HEK293 (cell line): ENCODE results near the gene BCL11A.

Source experiments
- CTCF ChIA-PET: fragments of 350-600 bp; formaldehyde crosslinking; extraction: SDS; loops from one replicate; lab custom pipeline; 2021; ENCODE audit warnings: antibody characterized with exemption; lab: Yijun Ruan, JAX
- POLR2A ChIA-PET: fragments of 300-600 bp; formaldehyde crosslinking; extraction: SDS; loops from one replicate; lab custom pipeline; 2020; ENCODE audit warnings: antibody characterized with exemption, inconsistent platforms; lab: Yijun Ruan, JAX
- H3K27ac ChIP-seq: fragments of 200-500 bp; sonication (Bioruptor generic); 2 replicates; pipeline ENCODE4 v1.5.1; 2014; ENCODE audit warnings: low read depth, low read length, control low read depth, inconsistent platforms; ENCODE audit errors: extremely low read depth
- H3K36me3 ChIP-seq, 2 experiments: fragments of 200-500 bp in 1 of 2; sonication (Bioruptor generic) in 1 of 2; 1 replicate in 1 of 2; 2 replicates in 1 of 2; pipeline ENCODE4 v1.5.1; 2014 to 2017; ENCODE audit warnings: inconsistent platforms in 2 of 2, low read length in 2 of 2; ENCODE audit not compliant: control insufficient read depth in 2 of 2, insufficient read depth in 1 of 2
- H3K4me1 ChIP-seq: fragments of 200-500 bp; sonication (Bioruptor generic); 2 replicates; pipeline ENCODE4 v1.5.1; 2014; ENCODE audit warnings: mild to moderate bottlenecking, low read length, inconsistent platforms; ENCODE audit not compliant: control insufficient read depth, insufficient read depth
- H3K4me3 ChIP-seq: 2 replicates; pipeline ENCODE4 v1.5.1; 2011; ENCODE audit warnings: low read depth, mild to moderate bottlenecking, control low read depth, low read length, moderate library complexity
- H3K9me3 ChIP-seq: fragments of 200-500 bp; sonication (Bioruptor generic); 2 replicates; pipeline ENCODE4 v1.5.1; 2014; ENCODE audit warnings: low read depth, low read length, inconsistent platforms; ENCODE audit not compliant: control insufficient read depth, insufficient read depth
- BCL11B ChIP-seq: fragments of 450-650 bp; formaldehyde crosslinking; IDR thresholded peaks from 2 replicates; pipeline ENCODE4 v1.5.1; 2016; ENCODE audit warnings: low read depth, missing biosample characterization, missing genetic modification characterization
- HOXC10 ChIP-seq: sonication (generic); formaldehyde crosslinking; IDR thresholded peaks from 2 replicates; pipeline ENCODE4 v1.8.1; 2023; ENCODE audit warnings: mild to moderate bottlenecking, missing genetic modification reagents
- PRDM1 ChIP-seq: fragments of 450-650 bp; formaldehyde crosslinking; IDR thresholded peaks from 2 replicates; pipeline ENCODE4; 2016; ENCODE audit warnings: missing biosample characterization, missing genetic modification characterization
- ZNF202 ChIP-seq: fragments of 450-650 bp; formaldehyde crosslinking; IDR thresholded peaks from 2 replicates; pipeline ENCODE4 v1.5.1; 2016; ENCODE audit warnings: missing biosample characterization, missing genetic modification characterization, borderline replicate concordance
- ZNF280D ChIP-seq: fragments of 450-650 bp; formaldehyde crosslinking; IDR thresholded peaks from 2 replicates; pipeline ENCODE4 v1.5.1; 2016; ENCODE audit warnings: missing biosample characterization, missing genetic modification characterization
- ZNF302 ChIP-seq: fragments of 450-650 bp; formaldehyde crosslinking; IDR thresholded peaks from 2 replicates; pipeline ENCODE4 v1.5.1; 2016; ENCODE audit warnings: missing biosample characterization, missing genetic modification characterization, low read depth
- ZNF391 ChIP-seq: fragments of 450-650 bp; formaldehyde crosslinking; IDR thresholded peaks from 2 replicates; pipeline ENCODE4 v1.5.1; 2016; ENCODE audit warnings: low read depth, missing biosample characterization, missing genetic modification characterization, borderline replicate concordance
- ZNF510 ChIP-seq: fragments of 450-650 bp; formaldehyde crosslinking; IDR thresholded peaks from 2 replicates; pipeline ENCODE4 v1.5.1; 2018; ENCODE audit warnings: mild to moderate bottlenecking, missing genetic modification characterization, missing biosample characterization; ENCODE audit not compliant: insufficient replicate concordance
- ZNF548 ChIP-seq: fragments of 450-650 bp; formaldehyde crosslinking; IDR thresholded peaks from 2 replicates; pipeline ENCODE4 v1.5.1; 2016; ENCODE audit warnings: missing biosample characterization, missing genetic modification characterization
- ZNF549 ChIP-seq: fragments of 450-650 bp; IDR thresholded peaks from 2 replicates; pipeline ENCODE4 v1.5.1; 2018; ENCODE audit warnings: missing biosample characterization, missing genetic modification characterization, mild to moderate bottlenecking, inconsistent platforms, moderate library complexity
- ZNF571 ChIP-seq: fragments of 450-650 bp; formaldehyde crosslinking; IDR thresholded peaks from 2 replicates; pipeline ENCODE4 v1.5.0; 2017; ENCODE audit warnings: missing biosample characterization, missing genetic modification characterization
- ZNF600 ChIP-seq: fragments of 450-650 bp; formaldehyde crosslinking; IDR thresholded peaks from 2 replicates; pipeline ENCODE4 v1.5.1; 2016; ENCODE audit warnings: missing biosample characterization, missing genetic modification characterization
- ZNF629 ChIP-seq: fragments of 450-650 bp; formaldehyde crosslinking; IDR thresholded peaks from 2 replicates; pipeline ENCODE4 v1.5.1; 2017; ENCODE audit warnings: missing biosample characterization, missing genetic modification characterization
- ZNF692 ChIP-seq: fragments of 450-650 bp; formaldehyde crosslinking; IDR thresholded peaks from 2 replicates; pipeline ENCODE4 v1.5.1; 2016; ENCODE audit warnings: missing biosample characterization, missing genetic modification characterization
- ZNF701 ChIP-seq: fragments of 450-650 bp; formaldehyde crosslinking; IDR thresholded peaks from 2 replicates; pipeline ENCODE4 v1.5.1; 2016; ENCODE audit warnings: missing biosample characterization, missing genetic modification characterization
- ZNF747 ChIP-seq: fragments of 450-650 bp; formaldehyde crosslinking; IDR thresholded peaks from 2 replicates; pipeline ENCODE4 v1.5.1; 2016; ENCODE audit warnings: missing biosample characterization, missing genetic modification characterization
- ZNF792 ChIP-seq: fragments of 450-650 bp; formaldehyde crosslinking; IDR thresholded peaks from 2 replicates; pipeline ENCODE4 v1.5.1; 2016; ENCODE audit warnings: missing biosample characterization, missing genetic modification characterization
- TF ChIP-seq, protein P1 (sequence below): fragments of 450-650 bp; formaldehyde crosslinking; IDR thresholded peaks from 2 replicates; pipeline ENCODE4 v1.5.1; 2016; ENCODE audit warnings: missing biosample characterization, missing genetic modification characterization
- TF ChIP-seq, protein P2 (sequence below): fragments of 450-650 bp; formaldehyde crosslinking; IDR thresholded peaks from 2 replicates; pipeline ENCODE4 v1.5.1; 2016; ENCODE audit warnings: missing biosample characterization, missing genetic modification characterization

Gene BCL11A

GRCh38 chr2:60485055-60485454 is 68.4 kb downstream of the BCL11A start:
- TF ChIP-seq ZNF391 (no peak), ZNF510 (tag by site-specific recombination) (no peak), ZNF280D (tag by site-specific recombination) (no peak)
- H3K36me3 ChIP-seq: peaks cover 0 to 8% of the 10 kb centered on the region in 2 experiments; a peak in 1 of 3 replicates
- ChIA-PET POLR2A (no interaction called here), CTCF (no interaction called here)
- H3K27ac ChIP-seq: no peak overlapping the region
- no peak overlapping the region for H3K4me3 ChIP-seq
- peaks cover 5% of the 10 kb centered on the region for H3K4me1 ChIP-seq
- no peaks in the 10 kb centered on the region for H3K9me3 ChIP-seq

DNA sequence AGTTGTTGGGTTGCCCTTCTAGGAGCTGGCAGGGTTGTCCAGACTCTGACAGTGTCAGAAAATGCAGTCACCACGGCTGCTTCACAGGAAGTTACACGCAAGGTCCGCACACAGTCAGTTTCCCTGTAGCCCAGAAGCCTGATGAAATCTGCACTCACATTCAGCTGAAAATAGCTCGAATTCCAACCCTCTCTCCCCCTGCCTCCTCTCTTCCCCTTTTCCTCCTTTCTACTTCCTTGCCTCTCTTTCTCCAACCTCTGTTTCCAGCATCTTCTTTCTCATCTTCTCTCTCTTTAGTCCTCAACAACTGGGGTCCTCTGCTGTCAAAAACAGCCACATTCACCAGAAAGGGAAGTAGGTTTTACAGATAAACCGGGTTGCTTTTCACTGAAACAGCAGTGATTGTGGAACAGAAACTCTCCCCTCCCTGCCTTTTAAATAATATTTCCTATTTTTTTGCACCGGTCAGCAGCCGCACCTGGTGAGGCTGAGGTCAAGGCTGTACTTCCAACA is 69.3 kb downstream of the BCL11A start:
- H3K9me3 ChIP-seq: no peaks in the 10 kb centered on the region
- no peak overlapping the region for H3K4me3 ChIP-seq
- CTCF ChIA-PET: no interaction called here
- H3K36me3 ChIP-seq: peaks cover 0 to 8% of the 10 kb centered on the region in 2 experiments; a peak in 1 of 3 replicates
- peaks cover 12% of the 10 kb centered on the region for H3K4me1 ChIP-seq
- no peak for TF ChIP-seq ZNF302 (tag by site-specific recombination)
- no peak for TF ChIP-seq ZNF549
- no peak for TF ChIP-seq ZNF571
- no peak for TF ChIP-seq ZNF629 (tag by site-specific recombination)
- TF ChIP-seq, protein P1, sequence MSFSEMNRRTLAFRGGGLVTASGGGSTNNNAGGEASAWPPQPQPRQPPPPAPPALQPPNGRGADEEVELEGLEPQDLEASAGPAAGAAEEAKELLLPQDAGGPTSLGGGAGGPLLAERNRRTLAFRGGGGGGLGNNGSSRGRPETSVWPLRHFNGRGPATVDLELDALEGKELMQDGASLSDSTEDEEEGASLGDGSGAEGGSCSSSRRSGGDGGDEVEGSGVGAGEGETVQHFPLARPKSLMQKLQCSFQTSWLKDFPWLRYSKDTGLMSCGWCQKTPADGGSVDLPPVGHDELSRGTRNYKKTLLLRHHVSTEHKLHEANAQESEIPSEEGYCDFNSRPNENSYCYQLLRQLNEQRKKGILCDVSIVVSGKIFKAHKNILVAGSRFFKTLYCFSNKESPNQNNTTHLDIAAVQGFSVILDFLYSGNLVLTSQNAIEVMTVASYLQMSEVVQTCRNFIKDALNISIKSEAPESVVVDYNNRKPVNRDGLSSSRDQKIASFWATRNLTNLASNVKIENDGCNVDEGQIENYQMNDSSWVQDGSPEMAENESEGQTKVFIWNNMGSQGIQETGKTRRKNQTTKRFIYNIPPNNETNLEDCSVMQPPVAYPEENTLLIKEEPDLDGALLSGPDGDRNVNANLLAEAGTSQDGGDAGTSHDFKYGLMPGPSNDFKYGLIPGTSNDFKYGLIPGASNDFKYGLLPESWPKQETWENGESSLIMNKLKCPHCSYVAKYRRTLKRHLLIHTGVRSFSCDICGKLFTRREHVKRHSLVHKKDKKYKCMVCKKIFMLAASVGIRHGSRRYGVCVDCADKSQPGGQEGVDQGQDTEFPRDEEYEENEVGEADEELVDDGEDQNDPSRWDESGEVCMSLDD: no peak
- TF ChIP-seq PRDM1 (tag by site-specific recombination): peak; percentile 61; the same call in 1 of the 2 replicates
- TF ChIP-seq, all 188 proteins: peak for 1
- POLR2A ChIA-PET: no interaction called here
- H3K27ac ChIP-seq: no peak overlapping the region

DNA sequence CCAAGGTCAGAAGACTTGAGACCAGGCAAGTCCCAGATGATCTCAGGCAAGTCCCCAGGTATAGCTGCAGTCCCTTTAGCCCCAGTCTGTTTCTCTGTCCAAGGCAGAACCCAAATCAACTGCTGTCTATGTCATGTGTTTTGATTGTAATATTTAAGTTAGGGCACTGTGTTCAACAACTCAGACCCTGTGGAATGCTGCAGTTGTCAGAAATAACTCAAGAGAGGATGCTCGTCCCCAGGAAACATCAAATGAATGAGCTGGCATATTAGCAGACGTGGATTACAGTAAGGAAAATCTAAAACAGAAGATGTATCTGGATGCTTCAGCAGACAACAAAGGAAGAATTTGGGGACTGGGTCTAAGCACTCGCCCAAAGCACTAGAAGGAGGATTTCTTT is 70.1 kb downstream of the BCL11A start:
- no peak overlapping the region for H3K27ac ChIP-seq
- CTCF ChIA-PET: no interaction called here
- peaks cover 12% of the 10 kb centered on the region for H3K4me1 ChIP-seq
- peaks cover 0 to 8% of the 10 kb centered on the region in 2 experiments; a peak in 1 of 3 replicates for H3K36me3 ChIP-seq
- H3K4me3 ChIP-seq: no peak overlapping the region
- TF ChIP-seq ZNF548: no peak
- POLR2A ChIA-PET: no interaction called here
- H3K9me3 ChIP-seq: no peaks in the 10 kb centered on the region

- Histone ChIP-seq H3K36me3 (peaks cover 0 to 11% of the 10 kb centered on the region in 2 experiments; a peak in 2 of 3 replicates), H3K4me3 (no peak overlapping the region), H3K27ac (no peak overlapping the region), H3K9me3 (no peaks in the 10 kb centered on the region), H3K4me1 (peaks cover 12% of the 10 kb centered on the region)
- ChIA-PET POLR2A (no interaction called here), CTCF (interaction anchor here (0.6 to 0.7 kb wide), 2 partner anchors 130 to 1815 kb away, joined by 5 read pairs; no protein-coding TSS in a partner anchor)
- TF ChIP-seq ZNF600 (no peak), ZNF202 (tag by site-specific recombination) (no peak), BCL11B (no peak), ZNF692 (tag by site-specific recombination) (no peak), HOXC10 (CRISPR knock-in tag) (no peak), ZNF792 (no peak), ZNF747 (tag by site-specific recombination) (no peak), ZNF701 (no peak)
- TF ChIP-seq, protein P2, sequence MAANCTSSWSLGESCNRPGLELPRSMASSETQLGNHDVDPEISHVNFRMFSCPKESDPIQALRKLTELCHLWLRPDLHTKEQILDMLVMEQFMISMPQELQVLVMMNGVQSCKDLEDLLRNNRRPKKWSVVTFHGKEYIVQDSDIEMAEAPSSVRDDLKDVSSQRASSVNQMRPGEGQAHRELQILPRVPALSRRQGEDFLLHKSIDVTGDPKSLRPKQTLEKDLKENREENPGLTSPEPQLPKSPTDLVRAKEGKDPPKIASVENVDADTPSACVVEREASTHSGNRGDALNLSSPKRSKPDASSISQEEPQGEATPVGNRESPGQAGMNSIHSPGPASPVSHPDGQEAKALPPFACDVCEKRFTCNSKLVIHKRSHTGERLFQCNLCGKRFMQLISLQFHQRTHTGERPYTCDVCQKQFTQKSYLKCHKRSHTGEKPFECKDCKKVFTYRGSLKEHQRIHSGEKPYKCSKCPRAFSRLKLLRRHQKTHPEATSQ (tag by site-specific recombination): no peak
Observed at GRCh38 chr2:60482222-60482621, 71.2 kb downstream of the BCL11A start.
